Placental pericyte (primary cell): Measurements from ENCODE around the gene HDAC5. TPM values are rescaled to one million over a fixed set of nuclear protein-coding genes. Genes with fewer than 3 reads are reported as not detected.

ENCODE experiments used
- small RNA-seq: library from RNA; depleted of rRNA; stranded (forward); fragments of <200 nt; gene quantifications from one replicate; pipeline ENCODE3, GENCODE V24; 2012; ENCODE audit warnings: low replicate concordance
- total RNA-seq: library from RNA; depleted of rRNA; stranded (reverse); fragments of >200 nt; gene quantifications from 2 replicates; pipeline ENCODE4 v1.2.3, GENCODE V29; 2012

HDAC5 gene
- 58.9 and 66.4 TPM in 2 replicates for total RNA-seq

DNA sequence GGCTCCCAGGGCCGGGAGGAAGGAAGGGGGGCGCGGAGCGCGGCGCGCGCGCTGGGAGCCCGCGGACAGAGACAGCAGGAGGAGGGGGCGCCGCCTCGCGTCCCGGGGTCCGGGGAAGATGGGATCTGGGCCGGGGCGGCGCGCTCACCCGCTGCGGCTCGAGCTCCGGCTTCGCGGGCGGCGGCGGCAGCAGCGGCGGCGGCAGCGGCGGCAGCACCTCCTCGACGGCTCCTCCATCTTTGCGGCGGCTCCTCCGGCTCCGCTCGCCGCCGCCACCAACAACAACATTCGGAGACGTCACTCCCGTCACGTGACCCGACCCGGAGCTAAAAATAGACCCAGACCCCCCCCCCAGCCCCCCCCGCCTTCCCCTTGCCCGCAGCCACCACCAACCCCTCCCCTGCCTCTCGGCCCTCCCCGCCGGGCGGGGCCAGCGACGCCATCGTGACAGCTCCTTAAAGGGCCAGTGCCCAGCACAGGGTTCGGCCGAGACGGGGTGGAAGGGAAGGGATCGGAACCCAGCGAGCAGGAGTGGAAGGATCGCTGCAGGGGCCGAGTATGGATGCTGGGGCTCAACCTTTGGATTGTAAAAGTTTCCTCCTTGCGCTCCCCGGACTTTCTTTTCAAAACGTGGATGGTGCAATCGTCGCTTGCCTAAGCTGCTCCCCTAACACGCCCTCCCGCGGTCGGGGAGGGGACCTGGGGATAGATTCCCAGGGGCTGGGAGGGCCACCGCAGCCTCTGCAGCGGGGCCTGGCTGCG, at the start of gene HDAC5:
HDAC5 (minus strand) TSS at position 286 of the 762 bp plus-strand sequence. CDS start 6,126 bp downstream, outside the sequence.

GRCh38 chr17:44170499-44171201, 47.2 kb upstream of the HDAC5 start, which contains the start of gene ASB16:
Gene ASB16, plus strand, starts transcription at chr17:44170704. Its CDS starts 86 bp downstream, at chr17:44170790.

GRCh38 chr17:44070455-44071197, 52.8 kb downstream of the HDAC5 start, which contains the start of gene G6PC3:
Gene G6PC3, plus strand, starts transcription at chr17:44070735. Its CDS starts 231 bp downstream, at chr17:44070966.

GRCh38 chr17:44066204-44066930, 57.1 kb downstream of the HDAC5 start, which contains the start of gene LSM12:
Gene LSM12, minus strand, starts transcription at chr17:44066671. Its CDS starts 84 bp downstream, at chr17:44066587.

Small RNAs within 50 kb of the gene (small RNA-seq; reads per million reads assigned to genes)
- gene RNU6-131P = not detected

Other genes starting within 250 kb of the HDAC5 start
- gene MPP2, start 216.1 kb downstream of the HDAC5 start, total RNA-seq = 0.43 and 1.3 TPM in 2 replicates
- gene PPY, start 181.2 kb downstream of the HDAC5 start, total RNA-seq = not detected in 2 replicates
- gene PYY, start 169.7 kb downstream of the HDAC5 start, total RNA-seq = not detected in 2 replicates
- 0.66 and 1.4 TPM in 2 replicates for gene NAGS, start 119.0 kb downstream of the HDAC5 start, total RNA-seq
- gene TMEM101, start 108.7 kb downstream of the HDAC5 start, total RNA-seq = 41.5 and 70.2 TPM in 2 replicates
- gene LSM12, start 57.0 kb downstream of the HDAC5 start, total RNA-seq = 40.5 and 82.8 TPM in 2 replicates
- gene G6PC3, start 52.9 kb downstream of the HDAC5 start, total RNA-seq = 32.8 and 33.7 TPM in 2 replicates
- gene HROB, start 18.3 kb upstream of the HDAC5 start, total RNA-seq = 0.66 and 12.2 TPM in 2 replicates
- 0.88 TPM in 1 of 2 replicates, not detected in the other for gene ASB16, start 47.1 kb upstream of the HDAC5 start, total RNA-seq
- 27.5 and 31.3 TPM in 2 replicates for gene TMUB2, start 63.3 kb upstream of the HDAC5 start, total RNA-seq
- gene ATXN7L3, start 76.2 kb upstream of the HDAC5 start, total RNA-seq = 43.5 and 65.1 TPM in 2 replicates
- 48.4 and 49.2 TPM in 2 replicates for gene UBTF, start 96.0 kb upstream of the HDAC5 start, total RNA-seq
- not detected in 2 replicates for gene SLC4A1, start 144.5 kb upstream of the HDAC5 start, total RNA-seq
- 0.22 TPM in 1 of 2 replicates, not detected in the other for gene RUNDC3A, start 185.0 kb upstream of the HDAC5 start, total RNA-seq
- gene SLC25A39, start 201.2 kb upstream of the HDAC5 start, total RNA-seq = 88.2 and 89.6 TPM in 2 replicates
- 170 and 678 TPM in 2 replicates for gene GRN, start 221.7 kb upstream of the HDAC5 start, total RNA-seq
- 2.2 and 3.4 TPM in 2 replicates for gene FAM171A2, start 240.2 kb upstream of the HDAC5 start, total RNA-seq